Stimulated activated CD8-positive, alpha-beta memory T cell treated with anti-CD3 and anti-CD28 coated beads, Interleukin-15, amount 100 ng/mL, for 4 hours (primary cell): Measurements from ENCODE around the gene ABCE1.

Source experiments
- DNase-seq, 2 donors: peaks; one replicate each; pipeline ENCODE4 v3.0.0-alpha.2; 2020; ENCODE audit warnings: low read depth in 2 of 2

The ABCE1 gene

GRCh38 chr4:145097821-145098674 lies at the start of gene ABCE1, which contains the start of gene ANAPC10:
ABCE1 (plus strand) TSS chr4:145098311; CDS start chr4:145104413, 6,102 bp downstream.
ANAPC10 (minus strand) TSS chr4:145098196; CDS start chr4:145096099, 2,097 bp downstream.
- DNase-seq, result peak; percentile 89 to 96

GRCh38 chr4:145048817-145049216 lies 49.3 kb upstream of the ABCE1 start:
- no peak for DNase-seq

- no peak for DNase-seq
These were observed 48.9 kb upstream of the ABCE1 start for GRCh38 chr4:145049241-145049640.

DNA sequence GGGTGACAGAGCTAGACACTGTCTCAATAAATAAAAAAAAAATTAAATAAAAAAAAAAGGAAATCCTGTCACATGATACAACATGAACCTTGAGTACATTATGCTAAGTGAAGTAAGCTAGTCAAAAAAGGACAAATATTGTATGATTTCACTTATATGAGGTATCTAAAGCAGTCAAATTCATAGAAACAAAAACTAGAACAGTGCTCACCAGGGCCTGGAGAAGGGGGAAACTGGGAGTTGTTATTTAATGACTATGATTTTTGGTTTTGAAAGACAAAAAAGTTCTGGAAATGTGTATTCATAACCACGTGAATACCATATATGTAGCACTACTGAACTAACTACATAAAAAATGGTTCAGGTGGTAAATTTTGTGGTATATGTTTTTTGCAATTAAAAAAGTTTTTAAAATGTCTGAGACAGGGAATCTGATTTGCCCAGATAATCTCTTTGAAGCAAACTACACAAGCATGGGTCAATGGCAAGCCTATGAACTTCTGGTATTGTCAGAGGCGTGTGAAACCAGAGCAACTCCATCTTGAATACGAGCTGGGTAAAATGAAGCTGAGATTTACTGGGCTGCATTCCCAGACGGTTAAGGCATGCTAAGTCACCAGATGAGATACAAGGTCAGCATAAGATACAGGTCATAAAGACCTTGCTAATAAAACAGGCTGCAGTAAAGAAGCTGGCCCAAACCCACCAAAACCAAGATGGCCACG lies 42.4 kb upstream of the ABCE1 start:
- DNase-seq, result no peak

GRCh38 chr4:145056325-145057130 lies 41.6 kb upstream of the ABCE1 start:
- no peak for DNase-seq

- no peak for DNase-seq
These were observed 39.9 kb upstream of the ABCE1 start for GRCh38 chr4:145058256-145058655.

DNA sequence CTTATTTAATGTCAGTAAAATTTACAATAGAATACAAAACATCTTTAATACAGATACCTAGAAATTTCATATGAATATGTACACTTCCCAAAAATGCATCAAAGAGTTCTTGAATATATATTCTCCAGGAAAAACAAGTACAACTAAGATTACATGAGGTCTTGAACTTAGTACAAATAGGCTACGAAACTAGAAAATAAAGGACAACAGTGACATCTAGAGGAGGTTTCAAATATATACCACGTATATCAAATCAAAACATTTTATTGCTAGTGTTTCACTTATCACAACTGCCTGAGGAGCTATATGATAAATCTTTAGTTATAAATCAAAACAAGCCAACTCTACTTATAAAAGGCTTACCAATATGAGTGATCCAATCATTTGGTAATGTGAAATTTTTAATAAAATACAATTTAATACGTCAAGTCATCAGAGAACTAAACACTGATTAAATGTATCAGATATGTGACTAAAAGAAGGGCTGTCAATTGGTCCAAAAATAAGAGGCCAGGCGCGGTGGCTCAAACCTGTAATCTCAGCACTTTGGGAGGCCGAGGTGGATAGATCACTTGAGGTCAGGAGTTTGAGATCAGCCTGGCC lies 36.7 kb upstream of the ABCE1 start:
- no peak for DNase-seq

DNA sequence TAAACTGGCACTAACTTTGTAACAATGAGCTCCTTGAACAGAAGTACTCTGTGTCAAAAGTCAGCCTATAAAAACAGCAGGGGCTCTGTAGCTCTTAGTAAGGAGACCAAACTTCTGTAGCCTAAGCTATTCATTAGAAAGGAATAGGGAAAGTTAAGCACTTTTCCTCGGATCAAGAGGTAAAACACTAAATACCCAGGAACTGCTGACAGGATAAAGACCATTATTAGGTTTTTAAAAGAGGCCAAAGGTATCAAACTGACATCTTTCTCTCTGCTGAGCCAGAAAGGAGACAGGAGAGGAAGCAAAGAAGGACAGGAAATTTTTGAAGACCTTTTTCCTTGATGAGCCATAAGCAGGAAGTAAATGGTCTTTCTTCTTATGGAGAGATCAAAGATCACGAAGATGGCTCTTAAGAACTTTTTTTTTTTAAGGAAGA lies 32.0 kb upstream of the ABCE1 start:
- no peak for DNase-seq

DNA sequence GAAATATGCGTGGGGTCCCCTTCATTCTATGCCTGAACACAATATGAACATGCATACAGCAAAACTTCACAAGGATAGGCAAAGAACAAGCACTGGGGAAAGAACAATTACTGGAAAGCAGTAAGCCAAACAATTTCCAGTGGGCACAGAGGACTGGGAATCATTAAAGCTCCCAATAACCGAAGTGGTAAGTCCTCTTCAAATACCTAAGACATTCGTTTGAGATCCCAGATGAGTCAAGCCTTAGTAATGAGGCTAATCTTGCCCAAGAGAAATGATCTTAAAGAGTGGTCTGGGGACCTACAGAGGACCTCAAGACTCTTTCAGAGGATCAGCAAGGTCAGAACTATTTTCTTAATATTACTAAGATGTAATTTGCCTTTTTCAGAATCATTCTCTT lies 28.8 kb upstream of the ABCE1 start:
- no peak for DNase-seq

DNA sequence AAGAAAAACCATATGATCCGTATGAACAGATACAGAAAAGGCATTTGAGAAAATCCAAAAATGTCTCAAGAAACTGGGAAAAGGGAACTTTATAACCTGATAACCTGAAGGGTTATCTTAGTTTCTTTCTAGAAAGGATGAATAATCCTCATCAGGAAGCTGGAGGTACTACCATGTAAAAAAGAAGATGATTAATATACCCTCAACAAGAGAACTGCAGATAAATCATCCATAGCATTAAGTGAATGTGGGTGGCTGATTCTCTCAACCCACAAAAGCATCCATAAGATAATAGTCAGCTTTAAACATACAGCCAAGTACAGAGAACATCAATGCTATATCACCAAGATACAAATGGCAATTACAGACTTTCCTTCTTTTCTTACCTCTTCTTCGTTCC lies 26.6 kb upstream of the ABCE1 start:
- no peak for DNase-seq

GRCh38 chr4:145075742-145076468 lies 22.2 kb upstream of the ABCE1 start:
- no peak for DNase-seq

- DNase-seq, result no peak
These were observed 21.6 kb upstream of the ABCE1 start for GRCh38 chr4:145076469-145076855.

- no peak for DNase-seq
These were observed 16.4 kb upstream of the ABCE1 start for GRCh38 chr4:145081756-145082155.

DNA sequence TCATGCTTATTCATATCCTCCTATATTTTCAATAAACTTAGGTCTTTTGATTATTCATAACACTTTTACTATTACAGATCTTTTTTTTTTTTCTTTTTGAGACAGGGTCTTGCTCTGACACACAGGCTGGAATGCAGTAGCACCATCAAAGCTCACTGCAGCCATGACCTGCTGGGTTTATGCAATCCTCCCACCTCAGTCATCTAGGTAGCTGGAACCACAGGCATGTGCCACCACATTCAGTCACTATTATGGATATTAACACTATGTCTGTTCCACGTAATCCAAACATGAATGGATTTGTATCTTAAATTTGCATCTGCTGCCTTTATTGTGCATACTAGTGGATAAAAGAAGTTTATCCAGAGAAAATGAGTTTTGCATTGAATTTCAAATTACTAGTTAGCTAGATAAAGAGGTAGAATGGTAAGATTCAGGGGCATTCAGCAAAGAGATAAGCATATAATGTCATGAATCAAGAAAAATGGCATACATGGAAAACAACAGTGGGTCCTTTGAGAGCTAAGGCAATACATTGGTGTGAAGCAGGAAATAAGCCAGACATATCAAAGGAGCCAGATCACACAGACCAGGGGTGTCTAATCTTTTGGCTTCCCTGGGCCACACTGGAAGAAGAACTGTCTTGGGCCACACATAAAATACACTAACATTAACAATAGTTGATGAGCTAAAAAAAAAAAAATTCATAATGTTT lies 14.1 kb upstream of the ABCE1 start:
- DNase-seq, result no peak

- no peak for DNase-seq
These were observed 7.7 kb upstream of the ABCE1 start for GRCh38 chr4:145090380-145090779.

DNA sequence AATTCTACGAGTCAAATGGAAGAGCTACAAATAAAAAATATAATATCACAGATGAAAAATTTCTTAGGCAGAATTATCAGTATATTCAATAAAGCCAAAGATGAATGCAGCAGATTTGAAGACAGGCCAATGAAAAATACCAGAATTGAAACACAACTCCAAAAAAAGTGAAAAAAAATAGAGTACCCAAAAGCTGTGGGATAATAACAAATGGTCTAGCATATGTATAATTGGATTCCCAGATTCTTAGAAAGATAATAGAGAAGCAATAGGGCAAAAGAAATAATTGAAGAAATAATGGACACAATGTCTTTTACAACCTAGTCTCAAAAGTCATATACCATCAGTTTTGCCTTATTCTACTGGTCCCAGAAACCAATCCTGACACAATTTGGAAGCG lies 4.5 kb upstream of the ABCE1 start:
- DNase-seq, result no peak

GRCh38 chr4:145097331-145097820 lies 735 bp upstream of the ABCE1 start:
- no peak for DNase-seq

GRCh38 chr4:145098675-145099037 lies 545 bp downstream of the ABCE1 start:
- peak; percentile 19 to 32 for DNase-seq

- DNase-seq, result no peak
These were observed 1.5 kb downstream of the ABCE1 start for GRCh38 chr4:145099653-145100052.

DNA sequence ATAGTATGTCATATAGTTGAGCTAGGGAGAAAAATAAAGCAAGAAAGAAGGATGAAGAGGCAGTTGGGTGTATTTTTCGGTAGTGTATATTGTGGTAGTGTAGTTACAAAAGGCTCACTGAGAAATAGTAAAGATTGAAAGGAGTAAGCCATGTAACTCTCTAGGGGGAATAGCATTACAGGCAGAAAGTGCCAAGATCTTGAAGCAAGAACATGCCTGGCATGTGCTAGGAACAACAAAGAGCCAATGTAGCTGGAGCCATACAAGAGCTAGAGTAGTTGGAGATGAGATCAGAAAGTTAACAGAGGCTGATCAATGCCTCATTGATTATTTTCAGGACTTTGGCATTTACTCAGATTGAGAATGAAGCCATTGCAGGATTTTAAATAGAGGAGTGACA lies 3.0 kb downstream of the ABCE1 start:
- DNase-seq, result no peak
